Suprapubic skin (tissue), 4 donors: ENCODE results near the gene DHX15.

Experiments used
- EP300 ChIP-seq: sonication (generic); formaldehyde crosslinking; IDR thresholded peaks from one replicate; pipeline ENCODE4 v1.6.1; 2017; ENCODE audit warnings: antibody characterized with exemption
- POLR2A ChIP-seq, 2 donors: fragments of 450-650 bp; IDR thresholded peaks; one replicate each; pipeline ENCODE4 v1.6.1; 2017; ENCODE audit warnings: antibody characterized with exemption in 2 of 2, mild to moderate bottlenecking in 2 of 2, moderate library complexity in 2 of 2
- POLR2AphosphoS5 ChIP-seq, 3 donors: sonication (generic); formaldehyde crosslinking; IDR thresholded peaks; one replicate each; pipeline ENCODE4 v1.6.1; 2017; ENCODE audit warnings: antibody characterized with exemption in 3 of 3
- TF ChIP-seq, protein P1 (sequence below), 2 donors: fragments of 200-600 bp in 1 of 2; fragments of 450-650 bp in 1 of 2; sonication (generic) in 1 of 2; IDR thresholded peaks; one replicate each; pipeline ENCODE4 v1.5.1; 2016 to 2019; ENCODE audit warnings: antibody characterized with exemption in 2 of 2, mild to moderate bottlenecking in 1 of 2, moderate library complexity in 1 of 2

DNA sequence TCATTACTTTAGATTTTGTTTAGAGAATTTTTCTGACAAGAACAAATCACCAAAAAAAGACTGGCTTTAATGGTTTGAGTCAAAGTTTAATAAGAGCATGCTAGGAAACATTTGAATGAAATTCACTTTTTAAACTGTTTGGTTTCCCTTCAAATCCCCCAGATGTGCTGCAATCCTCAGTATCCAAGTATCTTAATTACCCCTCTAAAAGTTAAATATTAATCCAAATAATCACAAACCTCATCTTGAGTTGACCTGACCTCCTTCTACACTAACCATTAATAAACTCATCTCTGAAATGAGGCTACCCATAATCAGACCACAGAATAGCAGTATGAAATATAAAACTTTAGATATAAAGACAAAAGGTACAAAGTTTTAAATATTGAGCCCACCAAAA lies 10.1 kb downstream of the DHX15 start:
- TF ChIP-seq, protein P1, sequence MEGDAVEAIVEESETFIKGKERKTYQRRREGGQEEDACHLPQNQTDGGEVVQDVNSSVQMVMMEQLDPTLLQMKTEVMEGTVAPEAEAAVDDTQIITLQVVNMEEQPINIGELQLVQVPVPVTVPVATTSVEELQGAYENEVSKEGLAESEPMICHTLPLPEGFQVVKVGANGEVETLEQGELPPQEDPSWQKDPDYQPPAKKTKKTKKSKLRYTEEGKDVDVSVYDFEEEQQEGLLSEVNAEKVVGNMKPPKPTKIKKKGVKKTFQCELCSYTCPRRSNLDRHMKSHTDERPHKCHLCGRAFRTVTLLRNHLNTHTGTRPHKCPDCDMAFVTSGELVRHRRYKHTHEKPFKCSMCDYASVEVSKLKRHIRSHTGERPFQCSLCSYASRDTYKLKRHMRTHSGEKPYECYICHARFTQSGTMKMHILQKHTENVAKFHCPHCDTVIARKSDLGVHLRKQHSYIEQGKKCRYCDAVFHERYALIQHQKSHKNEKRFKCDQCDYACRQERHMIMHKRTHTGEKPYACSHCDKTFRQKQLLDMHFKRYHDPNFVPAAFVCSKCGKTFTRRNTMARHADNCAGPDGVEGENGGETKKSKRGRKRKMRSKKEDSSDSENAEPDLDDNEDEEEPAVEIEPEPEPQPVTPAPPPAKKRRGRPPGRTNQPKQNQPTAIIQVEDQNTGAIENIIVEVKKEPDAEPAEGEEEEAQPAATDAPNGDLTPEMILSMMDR (IDR thresholded peaks at IDR 0.05) = no peak
- TF ChIP-seq POLR2A (IDR thresholded peaks at IDR 0.05) (no peak), EP300 (no peak), POLR2AphosphoS5 (IDR thresholded peaks at IDR 0.05) (no peak)
